ENCODE results near the gene MGAT3.
"Not testable (repeated sequence)": the region's sequence is repeated elsewhere in the genome, so short reads cannot be mapped to it uniquely, and the experiment has no call there.

DNA sequence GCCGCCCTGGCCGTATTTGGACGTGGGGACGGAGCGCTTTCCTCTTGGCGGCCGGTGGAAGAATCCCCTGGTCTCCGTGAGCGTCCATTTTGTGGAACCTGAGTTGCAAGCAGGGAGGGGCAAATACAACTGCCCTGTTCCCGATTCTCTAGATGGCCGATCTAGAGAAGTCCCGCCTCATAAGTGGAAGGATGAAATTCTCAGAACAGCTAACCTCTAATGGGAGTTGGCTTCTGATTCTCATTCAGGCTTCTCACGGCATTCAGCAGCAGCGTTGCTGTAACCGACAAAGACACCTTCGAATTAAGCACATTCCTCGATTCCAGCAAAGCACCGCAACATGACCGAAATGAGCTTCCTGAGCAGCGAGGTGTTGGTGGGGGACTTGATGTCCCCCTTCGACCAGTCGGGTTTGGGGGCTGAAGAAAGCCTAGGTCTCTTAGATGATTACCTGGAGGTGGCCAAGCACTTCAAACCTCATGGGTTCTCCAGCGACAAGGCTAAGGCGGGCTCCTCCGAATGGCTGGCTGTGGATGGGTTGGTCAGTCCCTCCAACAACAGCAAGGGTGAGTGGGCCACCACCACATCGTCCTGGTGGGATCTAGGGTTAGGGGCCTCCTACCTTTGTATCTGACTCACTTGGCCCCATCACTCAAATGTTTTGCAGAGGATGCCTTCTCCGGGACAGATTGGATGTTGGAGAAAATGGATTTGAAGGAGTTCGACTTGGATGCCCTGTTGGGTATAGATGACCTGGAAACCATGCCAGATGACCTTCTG lies 64.5 kb downstream of the MGAT3 start:
- TF ChIP-seq, protein P1, sequence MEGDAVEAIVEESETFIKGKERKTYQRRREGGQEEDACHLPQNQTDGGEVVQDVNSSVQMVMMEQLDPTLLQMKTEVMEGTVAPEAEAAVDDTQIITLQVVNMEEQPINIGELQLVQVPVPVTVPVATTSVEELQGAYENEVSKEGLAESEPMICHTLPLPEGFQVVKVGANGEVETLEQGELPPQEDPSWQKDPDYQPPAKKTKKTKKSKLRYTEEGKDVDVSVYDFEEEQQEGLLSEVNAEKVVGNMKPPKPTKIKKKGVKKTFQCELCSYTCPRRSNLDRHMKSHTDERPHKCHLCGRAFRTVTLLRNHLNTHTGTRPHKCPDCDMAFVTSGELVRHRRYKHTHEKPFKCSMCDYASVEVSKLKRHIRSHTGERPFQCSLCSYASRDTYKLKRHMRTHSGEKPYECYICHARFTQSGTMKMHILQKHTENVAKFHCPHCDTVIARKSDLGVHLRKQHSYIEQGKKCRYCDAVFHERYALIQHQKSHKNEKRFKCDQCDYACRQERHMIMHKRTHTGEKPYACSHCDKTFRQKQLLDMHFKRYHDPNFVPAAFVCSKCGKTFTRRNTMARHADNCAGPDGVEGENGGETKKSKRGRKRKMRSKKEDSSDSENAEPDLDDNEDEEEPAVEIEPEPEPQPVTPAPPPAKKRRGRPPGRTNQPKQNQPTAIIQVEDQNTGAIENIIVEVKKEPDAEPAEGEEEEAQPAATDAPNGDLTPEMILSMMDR (IDR thresholded peaks at IDR 0.05; ENCODE audit: borderline replicate concordance, extremely low read depth, low read length, poor library complexity, severe bottlenecking) = not testable (repeated sequence)
- TF ChIP-seq EZH2 (IDR thresholded peaks at IDR 0.05; ENCODE audit: borderline replicate concordance, low read depth, low read length, severe bottlenecking) = not testable (repeated sequence)

All from DND-41 (cell line).